NCI-H2227 (cell line): Measurements from ENCODE around the gene SEC16A.

Source experiments
- DNase-seq: peaks from one replicate; lab custom pipeline; 2025; ENCODE audit not compliant: unreplicated experiment; lab: John Stamatoyannopoulos, UW

The SEC16A gene

GRCh38 chr9:136402067-136402466, 80.8 kb downstream of the SEC16A start:
- DNase-seq: no peak

GRCh38 chr9:136401173-136401922, 81.5 kb downstream of the SEC16A start:
- no peak for DNase-seq

- peak; percentile 91 for DNase-seq
These were observed 82.6 kb downstream of the SEC16A start, which contains the start of gene SNAPC4 for GRCh38 chr9:136400038-136400834. Gene SNAPC4, minus strand, starts transcription at chr9:136400170. Its CDS starts 1,742 bp downstream, at chr9:136398428.

- DNase-seq: peak; percentile 31
These were observed 83.4 kb downstream of the SEC16A start for GRCh38 chr9:136399176-136400037.

- no peak for DNase-seq
These were observed 84.6 kb downstream of the SEC16A start for GRCh38 chr9:136398286-136398685.

- DNase-seq: no peak
These were observed 85.2 kb downstream of the SEC16A start for GRCh38 chr9:136397643-136398042.

DNA sequence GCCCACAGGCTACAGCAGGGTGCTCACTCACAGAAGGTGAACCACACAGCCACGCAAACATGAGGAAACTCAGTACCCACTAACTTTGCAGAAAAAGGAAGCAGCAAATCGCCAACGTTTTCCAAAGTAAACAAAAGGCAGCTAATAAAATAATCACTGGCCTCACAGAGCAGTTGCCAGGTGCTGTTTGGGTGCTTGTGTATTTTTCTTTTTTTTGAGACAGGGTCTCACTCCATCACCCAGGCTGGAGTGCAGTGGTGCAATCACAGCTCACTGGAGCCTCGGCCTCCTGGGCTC, 86.7 kb downstream of the SEC16A start:
- DNase-seq: no peak

DNA sequence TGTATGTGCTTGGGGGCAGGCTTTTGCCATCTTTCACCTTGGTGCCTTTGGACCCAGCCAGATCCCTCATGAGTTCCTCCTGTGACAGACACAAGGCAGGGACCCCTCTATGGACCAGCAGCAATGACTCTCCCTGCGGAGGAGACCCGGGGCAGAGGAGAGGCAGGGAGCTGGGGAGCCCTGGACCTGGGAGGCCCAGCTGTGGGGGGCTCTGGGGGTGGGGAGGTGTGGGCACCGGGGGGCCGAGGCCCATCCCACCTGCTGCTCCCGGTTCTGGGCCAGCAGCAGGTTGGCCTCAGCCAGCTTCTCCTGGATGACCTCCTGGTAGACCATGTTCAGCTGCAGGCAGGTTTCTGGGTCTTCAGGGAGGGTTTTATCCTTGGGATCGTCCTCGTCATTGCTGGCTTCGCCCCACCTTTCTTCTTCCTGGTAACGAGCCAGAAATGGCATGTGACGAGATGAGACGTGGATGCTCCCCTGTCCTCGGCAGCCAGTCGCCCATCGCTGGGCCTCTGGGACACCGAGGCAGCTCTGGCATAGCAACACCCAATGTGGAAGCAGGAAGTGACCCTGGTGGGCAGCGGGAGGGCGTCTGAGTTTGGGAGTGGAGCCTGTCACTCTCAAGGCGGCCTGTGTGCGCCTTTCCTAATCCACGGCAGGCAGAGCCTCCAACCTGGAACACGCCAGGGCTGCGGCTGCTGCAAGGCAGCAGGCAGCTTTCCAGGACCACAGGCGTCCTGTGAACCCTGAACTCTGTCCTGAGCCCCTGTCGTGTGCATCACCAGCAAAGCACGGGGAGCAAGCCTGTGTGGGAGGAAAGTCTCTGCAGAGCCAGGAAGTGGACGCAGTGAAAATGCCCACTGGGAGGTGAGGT, 87.3 kb downstream of the SEC16A start:
- DNase-seq: no peak

- no peak for DNase-seq
These were observed 87.9 kb downstream of the SEC16A start for GRCh38 chr9:136395020-136395340.

- no peak for DNase-seq
These were observed 88.4 kb downstream of the SEC16A start for GRCh38 chr9:136394312-136395019.

DNA sequence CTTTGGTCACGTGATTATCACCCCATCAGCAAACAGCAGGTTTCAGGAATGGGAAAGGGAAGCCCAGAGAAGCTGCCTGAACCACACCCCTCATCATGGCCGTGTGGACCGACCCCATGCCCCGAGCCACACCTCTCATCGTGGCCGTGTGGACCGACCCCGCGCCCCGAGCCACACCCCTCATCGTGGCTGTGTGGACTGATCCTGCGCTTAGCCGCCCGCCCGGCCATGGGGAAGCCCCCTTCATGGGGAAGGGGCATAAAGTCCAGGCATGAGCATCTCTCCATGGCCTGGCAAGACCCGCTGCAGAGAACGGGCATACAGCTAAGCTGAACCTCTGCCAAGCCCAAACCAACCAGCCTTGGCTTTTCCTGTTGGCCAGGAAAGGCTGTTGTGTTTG, 89.3 kb downstream of the SEC16A start:
- no peak for DNase-seq

- DNase-seq: no peak
These were observed 90.0 kb downstream of the SEC16A start for GRCh38 chr9:136392538-136393449.

GRCh38 chr9:136391737-136392537, 90.9 kb downstream of the SEC16A start:
- DNase-seq: no peak
